HepG2 (cell line): Measurements from ENCODE around the gene CD96. TPM values are rescaled to one million over a fixed set of nuclear protein-coding genes. Genes with fewer than 3 reads are reported as not detected.

Source experiments
- ARHGAP35 ChIP-seq: sonication (generic); formaldehyde crosslinking; IDR thresholded peaks from 2 replicates; pipeline ENCODE4 v1.9.0; 2022; ENCODE audit warnings: mild to moderate bottlenecking, inconsistent platforms, moderate library complexity, missing genetic modification reagents, borderline replicate concordance
- HNF4A ChIP-seq: sonication (generic); formaldehyde crosslinking; IDR thresholded peaks from 2 replicates; pipeline ENCODE4 v1.4.0; 2020; ENCODE audit warnings: missing genetic modification reagents
- IRF2 ChIP-seq: IDR thresholded peaks from 2 replicates; pipeline ENCODE4 v1.6.1; 2018; ENCODE audit warnings: missing genetic modification reagents, missing compliant biosample characterization
- KAT8 ChIP-seq: IDR thresholded peaks from 2 replicates; pipeline ENCODE4 v1.6.1; 2016; ENCODE audit warnings: missing genetic modification reagents, missing compliant biosample characterization
- NAIF1 ChIP-seq: sonication (generic); formaldehyde crosslinking; IDR thresholded peaks from 2 replicates; pipeline ENCODE4 v1.5.0; 2020; ENCODE audit warnings: mild to moderate bottlenecking, missing genetic modification reagents, borderline replicate concordance
- NR2C2 ChIP-seq: sonication (generic); formaldehyde crosslinking; IDR thresholded peaks from 2 replicates; pipeline ENCODE4 v1.4.0; 2020; ENCODE audit warnings: missing genetic modification reagents, mild to moderate bottlenecking, moderate library complexity, borderline replicate concordance
- PHF21A ChIP-seq: sonication (generic); formaldehyde crosslinking; IDR thresholded peaks from 2 replicates; pipeline ENCODE4 v1.5.0; 2020; ENCODE audit warnings: mild to moderate bottlenecking, missing genetic modification reagents
- POLR2A ChIP-seq, 2 experiments: IDR thresholded peaks; 2 replicates each; pipeline ENCODE4 v1.6.1; 2011; ENCODE audit warnings: low read depth in 2 of 2, low read length in 2 of 2, mild to moderate bottlenecking in 1 of 2, moderate library complexity in 1 of 2; ENCODE audit not compliant: insufficient read depth in 1 of 2
- PRPF4 ChIP-seq: fragments of 200-400 bp; formaldehyde crosslinking; IDR thresholded peaks from 2 replicates; pipeline ENCODE4 v1.6.1; 2016; ENCODE audit warnings: low read length, low read depth; ENCODE audit not compliant: poor library complexity, severe bottlenecking
- RARA ChIP-seq: IDR thresholded peaks from 2 replicates; pipeline ENCODE4 v1.6.1; 2016; ENCODE audit warnings: missing genetic modification reagents, missing compliant biosample characterization
- SOX13 ChIP-seq, 3 experiments: fragments of 450-650 bp in 1 of 3; sonication (generic) in 1 of 3; formaldehyde crosslinking in 1 of 3; IDR thresholded peaks in 2 of 3; conservative IDR thresholded peaks in 1 of 3; 2 replicates each; pipeline versions ENCODE4 v1.5.0 to v1.6.1; 2016 to 2020; ENCODE audit warnings: antibody characterized with exemption in 1 of 3, mild to moderate bottlenecking in 1 of 3, missing compliant biosample characterization in 1 of 3, missing genetic modification reagents in 1 of 3, moderate library complexity in 1 of 3
- SP140L ChIP-seq: sonication (generic); formaldehyde crosslinking; IDR thresholded peaks from 2 replicates; pipeline ENCODE4 v1.4.0; 2020; ENCODE audit warnings: missing genetic modification reagents, borderline replicate concordance
- SRSF1 ChIP-seq: fragments of 200-400 bp; formaldehyde crosslinking; optimal IDR thresholded peaks from 2 replicates; pipeline ENCODE3; 2017; ENCODE audit warnings: mild to moderate bottlenecking, low read depth, low read length, moderate library complexity
- TAF1 ChIP-seq: sonication (generic); formaldehyde crosslinking; IDR thresholded peaks from 2 replicates; pipeline ENCODE4 v1.4.0; 2020; ENCODE audit warnings: missing genetic modification reagents
- TBP ChIP-seq: sonication (generic); formaldehyde crosslinking; IDR thresholded peaks from 2 replicates; pipeline ENCODE4 v1.5.0; 2020; ENCODE audit warnings: missing genetic modification reagents
- ZC3H4 ChIP-seq: sonication (generic); formaldehyde crosslinking; IDR thresholded peaks from 2 replicates; pipeline ENCODE4 v1.4.0; 2020; ENCODE audit warnings: missing genetic modification reagents, borderline replicate concordance
- ZNF614 ChIP-seq: IDR thresholded peaks from 2 replicates; pipeline ENCODE4 v1.6.1; 2018; ENCODE audit warnings: missing biosample characterization, missing genetic modification reagents, inconsistent platforms, borderline replicate concordance
- ZNF761 ChIP-seq: sonication (generic); formaldehyde crosslinking; conservative IDR thresholded peaks from 2 replicates; pipeline ENCODE4 v1.4.0; 2020; ENCODE audit warnings: mild to moderate bottlenecking, missing genetic modification reagents
- polyA plus RNA-seq, 8 experiments: library from polyadenylated mRNA; depleted of rRNA in 3 of 8; stranded (reverse) in 7 of 8; unstranded in 1 of 8; fragments of >200 nt; fragmentation: Illumina TruSeq in 4 of 8; extraction: Trizol in 4 of 8; gene quantifications; 2 replicates each; pipeline versions ENCODE4 v1.2.1 to v1.2.3, GENCODE V29; 2011 to 2016; ENCODE audit warnings: low read depth in 4 of 8, missing spikeins in 1 of 8, mixed read lengths in 1 of 8; ENCODE audit not compliant: insufficient read depth in 1 of 8
- total RNA-seq, 5 experiments: library from RNA; depleted of rRNA; stranded (reverse); fragments of >200 nt; fragmentation: Illumina TruSeq; extraction: Trizol; gene quantifications; 2 replicates each; pipeline ENCODE4 v1.2.3, GENCODE V29; 2016; ENCODE audit warnings: low read depth in 1 of 5
- TF ChIP-seq, protein P1 (sequence below): sonication (generic); formaldehyde crosslinking; conservative IDR thresholded peaks from 2 replicates; pipeline ENCODE4 v1.8.0; 2022; ENCODE audit warnings: low read depth, missing genetic modification reagents
- TF ChIP-seq, protein P2 (sequence below), 2 experiments: sonication (generic) in 1 of 2; formaldehyde crosslinking in 1 of 2; IDR thresholded peaks; 2 replicates each; pipeline versions ENCODE4 v1.4.0 to v1.6.1; 2018 to 2020; ENCODE audit warnings: missing genetic modification reagents in 2 of 2, borderline replicate concordance in 1 of 2, low read depth in 1 of 2, mild to moderate bottlenecking in 1 of 2, missing biosample characterization in 1 of 2
- TF ChIP-seq, protein P3 (sequence below), 2 experiments: sonication (generic) in 1 of 2; formaldehyde crosslinking in 1 of 2; IDR thresholded peaks; 2 replicates each; pipeline versions ENCODE4 v1.4.0 to v1.6.1; 2016 to 2020; ENCODE audit warnings: borderline replicate concordance in 1 of 2, low read depth in 1 of 2, mild to moderate bottlenecking in 1 of 2, missing genetic modification reagents in 1 of 2

The CD96 gene
- total and polyA plus RNA-seq, 2 of the 13 experiments (the other 11 are each of a cell fraction or from before 2014, with no cell fraction given), result not detected

DNA sequence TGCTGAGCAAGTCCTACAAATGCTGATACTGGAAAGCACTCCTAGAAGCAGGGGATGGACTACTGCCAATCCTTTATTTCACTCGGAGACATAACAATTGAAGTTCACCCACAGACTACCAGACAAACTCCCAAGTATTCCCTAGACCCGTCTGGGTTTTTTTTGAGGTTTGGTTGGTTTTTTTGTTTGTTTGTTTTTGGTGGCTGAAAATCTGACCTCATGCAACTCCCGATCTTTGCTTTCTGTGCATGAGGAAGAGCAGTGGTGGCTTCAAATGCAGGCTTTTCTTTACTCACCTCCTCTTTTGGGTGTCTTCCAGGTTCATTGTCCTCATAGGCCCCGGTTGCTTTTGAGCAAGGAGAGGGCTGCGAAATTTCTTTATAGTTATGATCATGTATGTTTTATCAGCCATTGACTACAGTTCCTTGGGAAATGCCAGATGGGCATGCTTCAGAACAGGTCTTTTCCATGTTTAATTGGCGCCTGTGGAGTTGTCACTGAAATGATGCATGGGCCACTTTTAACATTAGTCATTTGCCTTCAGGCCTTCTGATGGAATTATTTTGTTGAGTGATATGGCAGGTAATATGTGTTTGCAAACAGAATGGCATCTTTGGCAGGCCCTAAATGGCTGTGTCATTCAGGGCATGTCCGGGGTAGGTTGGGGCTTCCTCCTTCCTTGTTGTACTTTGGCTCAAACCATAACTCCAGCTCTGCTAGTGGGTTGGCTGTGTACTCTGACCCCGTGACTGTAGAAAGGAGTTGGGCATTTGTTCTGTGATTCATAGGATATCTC, 134.4 kb downstream of the CD96 start (continued):
- TF ChIP-seq, protein P1, sequence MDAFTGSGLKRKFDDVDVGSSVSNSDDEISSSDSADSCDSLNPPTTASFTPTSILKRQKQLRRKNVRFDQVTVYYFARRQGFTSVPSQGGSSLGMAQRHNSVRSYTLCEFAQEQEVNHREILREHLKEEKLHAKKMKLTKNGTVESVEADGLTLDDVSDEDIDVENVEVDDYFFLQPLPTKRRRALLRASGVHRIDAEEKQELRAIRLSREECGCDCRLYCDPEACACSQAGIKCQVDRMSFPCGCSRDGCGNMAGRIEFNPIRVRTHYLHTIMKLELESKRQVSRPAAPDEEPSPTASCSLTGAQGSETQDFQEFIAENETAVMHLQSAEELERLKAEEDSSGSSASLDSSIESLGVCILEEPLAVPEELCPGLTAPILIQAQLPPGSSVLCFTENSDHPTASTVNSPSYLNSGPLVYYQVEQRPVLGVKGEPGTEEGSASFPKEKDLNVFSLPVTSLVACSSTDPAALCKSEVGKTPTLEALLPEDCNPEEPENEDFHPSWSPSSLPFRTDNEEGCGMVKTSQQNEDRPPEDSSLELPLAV, result no peak
- TF ChIP-seq ARHGAP35 (no peak), PHF21A (CRISPR knock-in tag) (peak; percentile 61), NAIF1 (CRISPR knock-in tag) (no peak), SOX13 (IDR thresholded peaks at IDR 0.05) (no peak), SOX13 (CRISPR knock-in tag; conservative IDR thresholded peaks at IDR 0.05 in 1 of 2, IDR thresholded peaks at IDR 0.05 in 1 of 2) (peak in 1 of 2 experiments; percentile 24; a peak in 1 of 4 replicates), POLR2A (IDR thresholded peaks at IDR 0.05; ENCODE audit: insufficient read depth in 1 of 2, low read depth in 2 of 2, low read length in 2 of 2) (peak in 1 of 2 experiments; percentile 46; a peak in 1 of 4 replicates), HNF4A (CRISPR knock-in tag) (peak; percentile 66; the same call in 1 of the 2 replicates), ZC3H4 (CRISPR knock-in tag) (no peak), ZNF614 (CRISPR knock-in tag) (no peak), RARA (CRISPR knock-in tag) (0 out of 2 replicates have a peak, but pooled peaks have one; percentile 11), KAT8 (CRISPR knock-in tag) (peak; percentile 51; the same call in 1 of the 2 replicates), SRSF1 (no peak), ZNF761 (no peak), IRF2 (CRISPR knock-in tag) (no peak), TBP (CRISPR knock-in tag) (no peak), NR2C2 (CRISPR knock-in tag) (0 out of 2 replicates have a peak, but pooled peaks have one; percentile 34), PRPF4 (no peak), TAF1 (peak; percentile 28; the same call in 1 of the 2 replicates), SP140L (CRISPR knock-in tag) (no peak)
- TF ChIP-seq, protein P2, sequence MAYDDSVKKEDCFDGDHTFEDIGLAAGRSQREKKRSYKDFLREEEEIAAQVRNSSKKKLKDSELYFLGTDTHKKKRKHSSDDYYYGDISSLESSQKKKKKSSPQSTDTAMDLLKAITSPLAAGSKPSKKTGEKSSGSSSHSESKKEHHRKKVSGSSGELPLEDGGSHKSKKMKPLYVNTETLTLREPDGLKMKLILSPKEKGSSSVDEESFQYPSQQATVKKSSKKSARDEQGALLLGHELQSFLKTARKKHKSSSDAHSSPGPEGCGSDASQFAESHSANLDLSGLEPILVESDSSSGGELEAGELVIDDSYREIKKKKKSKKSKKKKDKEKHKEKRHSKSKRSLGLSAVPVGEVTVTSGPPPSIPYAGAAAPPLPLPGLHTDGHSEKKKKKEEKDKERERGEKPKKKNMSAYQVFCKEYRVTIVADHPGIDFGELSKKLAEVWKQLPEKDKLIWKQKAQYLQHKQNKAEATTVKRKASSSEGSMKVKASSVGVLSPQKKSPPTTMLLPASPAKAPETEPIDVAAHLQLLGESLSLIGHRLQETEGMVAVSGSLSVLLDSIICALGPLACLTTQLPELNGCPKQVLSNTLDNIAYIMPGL (CRISPR knock-in tag; IDR thresholded peaks at IDR 0.05; ENCODE audit: borderline replicate concordance in 1 of 2, low read depth in 1 of 2), result no peak
- TF ChIP-seq, protein P3, sequence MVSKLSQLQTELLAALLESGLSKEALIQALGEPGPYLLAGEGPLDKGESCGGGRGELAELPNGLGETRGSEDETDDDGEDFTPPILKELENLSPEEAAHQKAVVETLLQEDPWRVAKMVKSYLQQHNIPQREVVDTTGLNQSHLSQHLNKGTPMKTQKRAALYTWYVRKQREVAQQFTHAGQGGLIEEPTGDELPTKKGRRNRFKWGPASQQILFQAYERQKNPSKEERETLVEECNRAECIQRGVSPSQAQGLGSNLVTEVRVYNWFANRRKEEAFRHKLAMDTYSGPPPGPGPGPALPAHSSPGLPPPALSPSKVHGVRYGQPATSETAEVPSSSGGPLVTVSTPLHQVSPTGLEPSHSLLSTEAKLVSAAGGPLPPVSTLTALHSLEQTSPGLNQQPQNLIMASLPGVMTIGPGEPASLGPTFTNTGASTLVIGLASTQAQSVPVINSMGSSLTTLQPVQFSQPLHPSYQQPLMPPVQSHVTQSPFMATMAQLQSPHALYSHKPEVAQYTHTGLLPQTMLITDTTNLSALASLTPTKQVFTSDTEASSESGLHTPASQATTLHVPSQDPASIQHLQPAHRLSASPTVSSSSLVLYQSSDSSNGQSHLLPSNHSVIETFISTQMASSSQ (IDR thresholded peaks at IDR 0.05; ENCODE audit: low read depth), result no peak
- TF ChIP-seq, protein P3 (CRISPR knock-in tag; IDR thresholded peaks at IDR 0.05; ENCODE audit: borderline replicate concordance), result no peak
